Measurements from ENCODE around the gene DHRS3. TPM values are rescaled to one million over a fixed set of nuclear protein-coding genes. Genes with fewer than 3 reads are reported as not detected.
"Not testable (repeated sequence)": the region's sequence is repeated elsewhere in the genome, so short reads cannot be mapped to it uniquely, and the experiment has no call there.

Gene DHRS3
- total and polyA plus RNA-seq, 2 donors (not counting 1 experiment from before 2014, with no cell fraction given): 8.4 to 36.8 TPM

DNA sequence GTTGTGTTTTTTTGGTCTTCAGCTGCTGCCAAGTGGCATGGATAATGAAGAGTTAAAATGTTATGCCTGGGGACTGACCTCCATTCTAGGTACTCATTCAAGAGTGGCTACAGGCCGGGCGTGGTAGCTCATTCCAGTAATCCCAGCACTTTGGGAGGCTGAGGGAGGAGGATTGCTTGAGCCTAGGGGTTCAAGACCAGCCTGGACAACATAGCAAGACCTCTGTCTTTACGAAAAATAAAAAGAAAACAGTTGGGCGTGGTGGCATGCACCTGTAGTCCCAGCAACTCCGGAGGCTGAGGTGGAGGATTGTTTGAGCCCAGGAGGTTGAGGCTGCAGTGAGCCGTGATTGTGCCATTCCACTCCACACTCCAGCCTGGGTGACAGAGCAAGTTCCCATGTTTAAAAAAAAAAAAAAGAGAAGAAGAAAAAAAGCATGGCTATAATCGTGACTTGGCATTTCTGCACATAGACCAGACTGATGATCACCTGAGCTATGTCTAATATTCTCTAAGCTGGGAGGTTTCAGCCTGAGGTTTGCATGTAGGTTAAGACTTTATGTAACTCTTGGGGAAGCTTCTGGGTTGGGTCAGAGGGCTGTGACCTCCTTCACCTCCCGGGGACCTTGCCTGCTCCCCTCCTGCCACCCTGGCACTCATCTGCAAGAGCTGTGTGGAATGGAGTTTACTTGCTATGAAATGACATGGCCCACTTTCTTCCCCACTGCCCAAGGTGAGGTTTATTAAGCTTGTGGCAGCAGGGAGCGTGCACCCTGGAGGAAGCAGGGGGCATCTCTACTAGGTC, 51.3 kb downstream of the DHRS3 start:
- TF ChIP-seq, protein P1, sequence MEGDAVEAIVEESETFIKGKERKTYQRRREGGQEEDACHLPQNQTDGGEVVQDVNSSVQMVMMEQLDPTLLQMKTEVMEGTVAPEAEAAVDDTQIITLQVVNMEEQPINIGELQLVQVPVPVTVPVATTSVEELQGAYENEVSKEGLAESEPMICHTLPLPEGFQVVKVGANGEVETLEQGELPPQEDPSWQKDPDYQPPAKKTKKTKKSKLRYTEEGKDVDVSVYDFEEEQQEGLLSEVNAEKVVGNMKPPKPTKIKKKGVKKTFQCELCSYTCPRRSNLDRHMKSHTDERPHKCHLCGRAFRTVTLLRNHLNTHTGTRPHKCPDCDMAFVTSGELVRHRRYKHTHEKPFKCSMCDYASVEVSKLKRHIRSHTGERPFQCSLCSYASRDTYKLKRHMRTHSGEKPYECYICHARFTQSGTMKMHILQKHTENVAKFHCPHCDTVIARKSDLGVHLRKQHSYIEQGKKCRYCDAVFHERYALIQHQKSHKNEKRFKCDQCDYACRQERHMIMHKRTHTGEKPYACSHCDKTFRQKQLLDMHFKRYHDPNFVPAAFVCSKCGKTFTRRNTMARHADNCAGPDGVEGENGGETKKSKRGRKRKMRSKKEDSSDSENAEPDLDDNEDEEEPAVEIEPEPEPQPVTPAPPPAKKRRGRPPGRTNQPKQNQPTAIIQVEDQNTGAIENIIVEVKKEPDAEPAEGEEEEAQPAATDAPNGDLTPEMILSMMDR (conservative IDR thresholded peaks at IDR 0.05 in 1 of 2, IDR thresholded peaks at IDR 0.05 in 1 of 2; ENCODE audit: low read depth in 1 of 2, low read length in 2 of 2): no peak
- TF ChIP-seq EZH2 (IDR thresholded peaks at IDR 0.05; ENCODE audit: low read length, missing control alignments): no peak
- no peak overlapping the region for H2AFZ ChIP-seq (ENCODE audit: low read length)
- no peaks in the 10 kb centered on the region for H3K27me3 ChIP-seq (ENCODE audit: control insufficient read depth, insufficient read depth, low read length)
- no peaks in the 10 kb centered on the region for H3K36me3 ChIP-seq (ENCODE audit: control insufficient read depth, insufficient read depth, low read length)
- H3K4me1 ChIP-seq (ENCODE audit: control insufficient read depth, extremely low read depth, insufficient read depth, low read length): no peaks in the 10 kb centered on the region
- no peaks in the 10 kb centered on the region for H3K79me2 ChIP-seq (ENCODE audit: control insufficient read depth, insufficient read depth, low read length)
- no peak overlapping the region for H3K9ac ChIP-seq (ENCODE audit: insufficient read depth, low read length)
- no peak overlapping the region for H3K4me2 ChIP-seq (ENCODE audit: extremely low read depth, insufficient read depth, low read length)
- H3K9me3 ChIP-seq (ENCODE audit: control insufficient read depth, insufficient read depth, low read depth, low read length): no peaks in the 10 kb centered on the region
- no peak overlapping the region for H3K4me3 ChIP-seq (replicated peaks in 1 of 4; ENCODE audit: control extremely low read depth in 1 of 4, insufficient read depth in 1 of 4, low read depth in 3 of 4, low read length in 4 of 4)
- no peak overlapping the region for H3K27ac ChIP-seq (ENCODE audit: insufficient read depth, low read length)
- H4K20me1 ChIP-seq (ENCODE audit: control insufficient read depth, extremely low read depth, insufficient read depth, low read length): no peaks in the 10 kb centered on the region
- DNase-seq (ENCODE audit: low read depth in 2 of 2): no peak

DNA sequence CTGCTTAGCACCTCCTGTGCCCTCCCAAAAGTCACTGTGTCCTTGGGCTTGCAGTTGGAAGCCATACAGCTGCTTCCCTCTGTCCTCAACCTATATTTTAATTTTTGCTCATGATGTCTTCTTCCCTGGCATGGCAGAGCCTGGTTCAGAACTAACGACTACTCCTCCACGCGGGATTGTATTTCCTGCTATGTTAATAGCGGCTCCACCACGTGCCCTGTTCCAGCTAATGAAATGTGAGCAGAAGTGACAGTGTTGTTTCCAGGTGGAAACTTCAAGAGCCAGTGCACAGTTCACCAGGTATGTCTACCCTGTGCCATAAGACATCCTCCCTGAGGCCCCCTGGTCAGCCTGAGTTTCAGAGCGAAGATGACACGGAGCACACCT, 52.1 kb downstream of the DHRS3 start:
- no peak for TF ChIP-seq EZH2 (IDR thresholded peaks at IDR 0.05; ENCODE audit: low read length, missing control alignments)
- TF ChIP-seq, protein P1 (conservative IDR thresholded peaks at IDR 0.05 in 1 of 2, IDR thresholded peaks at IDR 0.05 in 1 of 2; ENCODE audit: low read depth in 1 of 2, low read length in 2 of 2): no peak
- H3K9me3 ChIP-seq (ENCODE audit: control insufficient read depth, insufficient read depth, low read depth, low read length): no peaks in the 10 kb centered on the region

DNA sequence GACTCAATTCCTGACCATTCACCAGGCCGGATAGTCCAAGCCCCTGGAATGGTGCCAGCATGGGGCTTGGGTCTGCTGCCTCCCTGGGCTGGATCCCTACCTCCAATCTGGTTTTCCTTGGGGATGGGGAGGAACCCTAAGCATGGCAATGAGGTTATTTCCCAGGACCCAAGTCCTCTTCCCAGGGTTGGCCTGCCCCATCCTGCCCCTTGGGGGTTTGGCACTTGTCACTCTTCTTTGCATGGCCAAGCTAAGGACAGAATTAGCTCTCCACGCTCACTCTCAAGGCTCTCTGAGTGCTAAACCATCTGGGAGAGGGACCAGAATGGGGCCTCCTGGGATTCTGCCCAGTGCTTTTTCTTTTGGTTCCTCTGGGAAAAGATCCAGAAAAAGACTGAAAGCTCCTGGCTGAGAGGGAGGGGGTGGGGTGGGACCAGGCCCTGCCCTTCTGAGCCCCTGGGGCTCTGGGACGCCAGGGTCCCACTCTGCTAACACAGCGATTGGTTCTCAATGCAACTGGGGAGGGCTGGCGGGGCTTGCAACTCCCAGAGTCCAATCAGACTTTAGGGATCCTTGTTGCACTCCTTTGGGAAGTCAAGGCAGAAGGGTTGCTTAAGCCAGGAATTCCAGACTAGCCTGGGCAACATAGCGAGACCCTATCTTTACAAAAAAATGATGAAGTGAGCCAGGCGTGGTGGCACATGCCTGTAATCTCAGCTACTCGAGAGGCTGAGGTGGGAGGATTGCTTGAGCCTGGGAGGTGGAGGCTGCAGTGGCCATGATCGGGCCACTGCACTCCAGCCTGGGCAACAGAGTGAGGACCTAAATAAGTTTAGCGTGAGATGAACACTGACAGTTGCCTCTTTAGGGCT, 52.7 kb downstream of the DHRS3 start:
- no peak overlapping the region for H2AFZ ChIP-seq (ENCODE audit: low read length)
- H3K9ac ChIP-seq (ENCODE audit: insufficient read depth, low read length): no peak overlapping the region
- H3K27ac ChIP-seq (ENCODE audit: insufficient read depth, low read length): no peak overlapping the region
- H3K27me3 ChIP-seq (ENCODE audit: control insufficient read depth, insufficient read depth, low read length): no peaks in the 10 kb centered on the region
- no peaks in the 10 kb centered on the region for H4K20me1 ChIP-seq (ENCODE audit: control insufficient read depth, extremely low read depth, insufficient read depth, low read length)
- no peak overlapping the region for H3K4me3 ChIP-seq (replicated peaks in 1 of 4; ENCODE audit: control extremely low read depth in 1 of 4, insufficient read depth in 1 of 4, low read depth in 3 of 4, low read length in 4 of 4)
- no peaks in the 10 kb centered on the region for H3K4me1 ChIP-seq (ENCODE audit: control insufficient read depth, extremely low read depth, insufficient read depth, low read length)
- no peak for DNase-seq (ENCODE audit: low read depth in 2 of 2)
- no peaks in the 10 kb centered on the region for H3K36me3 ChIP-seq (ENCODE audit: control insufficient read depth, insufficient read depth, low read length)
- H3K79me2 ChIP-seq (ENCODE audit: control insufficient read depth, insufficient read depth, low read length): no peaks in the 10 kb centered on the region
- H3K4me2 ChIP-seq (ENCODE audit: extremely low read depth, insufficient read depth, low read length): no peak overlapping the region
- TF ChIP-seq, protein P1 (conservative IDR thresholded peaks at IDR 0.05 in 1 of 2, IDR thresholded peaks at IDR 0.05 in 1 of 2; ENCODE audit: low read depth in 1 of 2, low read length in 2 of 2): no peak
- no peak for TF ChIP-seq EZH2 (IDR thresholded peaks at IDR 0.05; ENCODE audit: low read length, missing control alignments)
- no peaks in the 10 kb centered on the region for H3K9me3 ChIP-seq (ENCODE audit: control insufficient read depth, insufficient read depth, low read depth, low read length)

More for the DNA sequence above, 52.1 kb downstream of the DHRS3 start:
- Histone ChIP-seq H3K4me3 (replicated peaks in 1 of 4; ENCODE audit: control extremely low read depth in 1 of 4, insufficient read depth in 1 of 4, low read depth in 3 of 4, low read length in 4 of 4) (no peak overlapping the region), H3K4me1 (ENCODE audit: control insufficient read depth, extremely low read depth, insufficient read depth, low read length) (no peaks in the 10 kb centered on the region), H3K9ac (ENCODE audit: insufficient read depth, low read length) (no peak overlapping the region), H3K4me2 (ENCODE audit: extremely low read depth, insufficient read depth, low read length) (no peak overlapping the region), H3K79me2 (ENCODE audit: control insufficient read depth, insufficient read depth, low read length) (no peaks in the 10 kb centered on the region), H3K36me3 (ENCODE audit: control insufficient read depth, insufficient read depth, low read length) (no peaks in the 10 kb centered on the region), H4K20me1 (ENCODE audit: control insufficient read depth, extremely low read depth, insufficient read depth, low read length) (no peaks in the 10 kb centered on the region), H2AFZ (ENCODE audit: low read length) (no peak overlapping the region), H3K27me3 (ENCODE audit: control insufficient read depth, insufficient read depth, low read length) (no peaks in the 10 kb centered on the region), H3K27ac (ENCODE audit: insufficient read depth, low read length) (no peak overlapping the region)
- DNase-seq (ENCODE audit: low read depth in 2 of 2): no peak

DNA sequence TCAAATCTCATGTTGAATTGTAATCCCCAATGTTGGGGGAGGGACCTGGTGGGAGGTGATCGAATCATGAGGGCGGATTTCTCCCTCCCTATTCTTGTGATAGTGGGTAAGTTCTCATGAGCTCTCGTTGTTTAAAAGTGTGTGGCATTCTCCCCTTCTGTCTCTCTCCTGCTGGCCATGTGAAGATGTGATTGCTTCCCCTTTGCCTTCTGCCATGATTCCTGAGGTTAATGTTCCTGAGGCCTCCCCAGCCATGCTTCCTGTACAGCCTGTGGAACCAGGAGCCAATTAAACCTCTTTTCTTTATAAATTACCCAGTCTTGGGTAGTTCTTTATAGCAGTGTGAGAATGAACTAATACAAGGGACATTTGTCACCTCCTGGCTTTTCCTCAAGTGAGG, 53.8 kb downstream of the DHRS3 start:
- not testable (repeated sequence) for H2AFZ ChIP-seq (ENCODE audit: low read length); H3K79me2 ChIP-seq (ENCODE audit: control insufficient read depth, insufficient read depth, low read length); H3K4me1 ChIP-seq (ENCODE audit: control insufficient read depth, extremely low read depth, insufficient read depth, low read length); H3K4me2 ChIP-seq (ENCODE audit: extremely low read depth, insufficient read depth, low read length); DNase-seq (ENCODE audit: low read depth in 2 of 2); H4K20me1 ChIP-seq (ENCODE audit: control insufficient read depth, extremely low read depth, insufficient read depth, low read length); H3K27ac ChIP-seq (ENCODE audit: insufficient read depth, low read length); H3K27me3 ChIP-seq (ENCODE audit: control insufficient read depth, insufficient read depth, low read length); H3K9ac ChIP-seq (ENCODE audit: insufficient read depth, low read length); H3K36me3 ChIP-seq (ENCODE audit: control insufficient read depth, insufficient read depth, low read length); H3K9me3 ChIP-seq (ENCODE audit: control insufficient read depth, insufficient read depth, low read depth, low read length); H3K4me3 ChIP-seq (replicated peaks in 1 of 4; ENCODE audit: control extremely low read depth in 1 of 4, insufficient read depth in 1 of 4, low read depth in 3 of 4, low read length in 4 of 4)
